Tibial nerve (tissue), 4 donors: Measurements from ENCODE around the gene IZUMO1. TPM values are rescaled to one million over a fixed set of nuclear protein-coding genes. Genes with fewer than 3 reads are reported as not detected.

Source experiments
- DNase-seq, 2 donors: peaks; one replicate each; pipeline ENCODE4 v3.0.0-alpha.2; 2019; ENCODE audit warnings: low spot score in 2 of 2
- H3K27ac ChIP-seq, 4 donors: fragments of 200-600 bp; sonication (generic) in 3 of 4; one replicate each; pipeline ENCODE4 v1.5.1; 2017 to 2019; ENCODE audit warnings: mild to moderate bottlenecking in 1 of 4
- H3K27me3 ChIP-seq, 2 donors: fragments of 200-600 bp; sonication (generic) in 1 of 2; one replicate each; pipeline versions ENCODE4 v1.5.1 to v1.6.0; 2017 to 2019
- H3K36me3 ChIP-seq, 3 donors: fragments of 200-600 bp; sonication (generic); one replicate each; pipeline ENCODE4 v1.5.1; 2018 to 2019
- H3K4me1 ChIP-seq, 4 donors: fragments of 200-600 bp; sonication (generic) in 3 of 4; one replicate each; pipeline ENCODE4 v1.5.1; 2017 to 2019
- H3K4me3 ChIP-seq, 4 donors: fragments of 200-600 bp; sonication (generic) in 3 of 4; one replicate each; pipeline ENCODE4 v1.5.1; 2017 to 2019; ENCODE audit warnings: mild to moderate bottlenecking in 1 of 4, moderate library complexity in 1 of 4
- H3K9me3 ChIP-seq, 4 donors: fragments of 200-600 bp; sonication (generic) in 3 of 4; one replicate each; pipeline ENCODE4 v1.5.1; 2017 to 2019
- CTCF ChIP-seq, 5 experiments: fragments of 200-600 bp in 3 of 5; fragments of 450-650 bp in 2 of 5; sonication (generic) in 3 of 5; IDR thresholded peaks; one replicate each; pipeline ENCODE4 v1.5.1; 2016 to 2019; ENCODE audit warnings: antibody characterized with exemption in 5 of 5, mild to moderate bottlenecking in 3 of 5, moderate library complexity in 2 of 5
- EP300 ChIP-seq, 2 donors: sonication (generic); formaldehyde crosslinking; IDR thresholded peaks; one replicate each; pipeline ENCODE4 v1.6.1; 2017; ENCODE audit warnings: antibody characterized with exemption in 2 of 2, mild to moderate bottlenecking in 1 of 2
- POLR2A ChIP-seq, 2 donors: fragments of 450-650 bp; IDR thresholded peaks; one replicate each; pipeline ENCODE4 v1.6.1; 2017; ENCODE audit warnings: antibody characterized with exemption in 2 of 2, mild to moderate bottlenecking in 2 of 2, moderate library complexity in 2 of 2
- WGBS, 2 donors: methylation state at CpG; one replicate each; pipeline ENCODE4 v1.1.5; 2018; 5-methylcytosine and 5-hydroxymethylcytosine counted together
- total RNA-seq, 4 donors: library from RNA; depleted of rRNA; stranded (reverse); fragments of >200 nt; gene quantifications; one replicate each; pipeline ENCODE4 v1.1.0, GENCODE V29; 2016

The IZUMO1 gene
- total RNA-seq, 4 donors from 2014 or later: 0.21 to 0.30 TPM; not detected in 2

- H3K4me3 ChIP-seq: no peak overlapping the region
- 77 to 83% methylated on average over 9 of the region's 9 CpGs for WGBS, 2 donors
- peaks cover 0 to 23% of the 10 kb centered on the region in 2 donors for H3K27me3 ChIP-seq
- no peak overlapping the region for H3K27ac ChIP-seq
- TF ChIP-seq EP300 (IDR thresholded peaks at IDR 0.05) (no peak), CTCF (IDR thresholded peaks at IDR 0.05) (no peak), POLR2A (IDR thresholded peaks at IDR 0.05) (no peak)
- H3K36me3 ChIP-seq: no peaks in the 10 kb centered on the region
- no peaks in the 10 kb centered on the region for H3K9me3 ChIP-seq
- H3K4me1 ChIP-seq: peaks cover 0 to 19% (median 8%) of the 10 kb centered on the region in 4 donors
- DNase-seq: no peak
Measured at GRCh38 chr19:48756686-48757085, 10.0 kb upstream of the IZUMO1 start.

GRCh38 chr19:48756212-48756611 lies 9.5 kb upstream of the IZUMO1 start:
- H3K36me3 ChIP-seq: no peaks in the 10 kb centered on the region
- H3K4me3 ChIP-seq: no peak overlapping the region
- H3K27ac ChIP-seq: no peak overlapping the region
- peaks cover 0 to 28% of the 10 kb centered on the region in 2 donors for H3K27me3 ChIP-seq
- TF ChIP-seq POLR2A (IDR thresholded peaks at IDR 0.05) (no peak), EP300 (IDR thresholded peaks at IDR 0.05) (no peak), CTCF (IDR thresholded peaks at IDR 0.05) (no peak)
- peaks cover 0 to 22% (median 8%) of the 10 kb centered on the region in 4 donors for H3K4me1 ChIP-seq
- 83 to 88% methylated on average over 9 to 11 of the region's 11 CpGs for WGBS, 2 donors
- DNase-seq: no peak
- H3K9me3 ChIP-seq: no peaks in the 10 kb centered on the region

GRCh38 chr19:48755787-48756186 lies 9.1 kb upstream of the IZUMO1 start:
- TF ChIP-seq POLR2A (IDR thresholded peaks at IDR 0.05) (no peak), CTCF (IDR thresholded peaks at IDR 0.05) (no peak), EP300 (IDR thresholded peaks at IDR 0.05) (no peak)
- peaks cover 0 to 22% (median 8%) of the 10 kb centered on the region in 4 donors for H3K4me1 ChIP-seq
- H3K4me3 ChIP-seq: no peak overlapping the region
- no peaks in the 10 kb centered on the region for H3K9me3 ChIP-seq
- H3K36me3 ChIP-seq: no peaks in the 10 kb centered on the region
- peaks cover 0 to 32% of the 10 kb centered on the region in 2 donors for H3K27me3 ChIP-seq
- no peak overlapping the region for H3K27ac ChIP-seq
- no peak for DNase-seq
- WGBS, 2 donors: 57 to 68% methylated on average over 5 of the region's 5 CpGs

GRCh38 chr19:48755084-48755641 lies 8.5 kb upstream of the IZUMO1 start, which contains the start of gene FGF21:
Gene FGF21 (plus strand): TSS chr19:48755524. CDS start chr19:48756237, 713 bp downstream.
- Histone ChIP-seq H3K4me3 (no peak within 1 kb of the TSS), H3K4me1 (peaks cover 0 to 22% (median 8%) of the 10 kb centered on the region in 4 donors), H3K27me3 (peaks cover 0 to 38% of the 10 kb centered on the region in 2 donors), H3K9me3 (no peaks in the 10 kb centered on the region), H3K27ac (no peak within 1 kb of the TSS), H3K36me3 (no peaks in the 10 kb centered on the region)
- DNase-seq: no peak
- WGBS, 2 donors: 79 to 86% methylated on average over 4 of the region's 4 CpGs
- no peak for TF ChIP-seq EP300 (IDR thresholded peaks at IDR 0.05)
- TF ChIP-seq CTCF (IDR thresholded peaks at IDR 0.05): no peak

- peak in 1 of 2 donors; percentile 33 for TF ChIP-seq EP300 (IDR thresholded peaks at IDR 0.05)
- TF ChIP-seq CTCF (IDR thresholded peaks at IDR 0.05): no peak
- TF ChIP-seq POLR2A (IDR thresholded peaks at IDR 0.05): no peak
- 5 to 7% methylated on average over 23 to 60 of the region's 73 CpGs for WGBS, 2 donors
Measured at GRCh38 chr19:48752496-48753365, 6.0 kb upstream of the IZUMO1 start, which contains the start of gene FUT1. Gene FUT1 (minus strand): TSS chr19:48752641. CDS start chr19:48751281, 1,360 bp downstream.

More at GRCh38 chr19:48752496-48753365, 6.0 kb upstream of the IZUMO1 start, which contains the start of gene FUT1:
- no peak for DNase-seq
- Histone ChIP-seq H3K27me3 (peaks cover 0 to 47% of the 10 kb centered on the region in 2 donors), H3K9me3 (no peaks in the 10 kb centered on the region), H3K27ac (peak within 1 kb of the TSS in 1 of 4 donors; percentile 15), H3K36me3 (no peaks in the 10 kb centered on the region), H3K4me3 (peak within 1 kb of the TSS in 3 of 4 donors; percentile 30 to 48 (median 33)), H3K4me1 (peaks cover 0 to 22% (median 8%) of the 10 kb centered on the region in 4 donors)
